GM12875 (cell line): ENCODE data around the gene GCLC.

ENCODE experiments used
- H3K4me3 ChIP-seq: one replicate; pipeline ENCODE4 v1.5.1; 2011; ENCODE audit warnings: low read depth, low read length, control low read depth
- TF ChIP-seq, protein P1 (sequence below): IDR thresholded peaks from 2 replicates; pipeline ENCODE4 v1.5.1; 2011; ENCODE audit warnings: low read depth, mild to moderate bottlenecking, control low read depth, inconsistent platforms, low read length, moderate library complexity, borderline replicate concordance; ENCODE audit not compliant: insufficient read depth

GCLC gene

GRCh38 chr6:53530346-53530745 is 14.6 kb downstream of the GCLC start:
- TF ChIP-seq, protein P1, sequence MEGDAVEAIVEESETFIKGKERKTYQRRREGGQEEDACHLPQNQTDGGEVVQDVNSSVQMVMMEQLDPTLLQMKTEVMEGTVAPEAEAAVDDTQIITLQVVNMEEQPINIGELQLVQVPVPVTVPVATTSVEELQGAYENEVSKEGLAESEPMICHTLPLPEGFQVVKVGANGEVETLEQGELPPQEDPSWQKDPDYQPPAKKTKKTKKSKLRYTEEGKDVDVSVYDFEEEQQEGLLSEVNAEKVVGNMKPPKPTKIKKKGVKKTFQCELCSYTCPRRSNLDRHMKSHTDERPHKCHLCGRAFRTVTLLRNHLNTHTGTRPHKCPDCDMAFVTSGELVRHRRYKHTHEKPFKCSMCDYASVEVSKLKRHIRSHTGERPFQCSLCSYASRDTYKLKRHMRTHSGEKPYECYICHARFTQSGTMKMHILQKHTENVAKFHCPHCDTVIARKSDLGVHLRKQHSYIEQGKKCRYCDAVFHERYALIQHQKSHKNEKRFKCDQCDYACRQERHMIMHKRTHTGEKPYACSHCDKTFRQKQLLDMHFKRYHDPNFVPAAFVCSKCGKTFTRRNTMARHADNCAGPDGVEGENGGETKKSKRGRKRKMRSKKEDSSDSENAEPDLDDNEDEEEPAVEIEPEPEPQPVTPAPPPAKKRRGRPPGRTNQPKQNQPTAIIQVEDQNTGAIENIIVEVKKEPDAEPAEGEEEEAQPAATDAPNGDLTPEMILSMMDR, result no peak

GRCh38 chr6:53529324-53530036 is 15.4 kb downstream of the GCLC start:
- TF ChIP-seq, protein P1, result no peak
- no peak overlapping the region for H3K4me3 ChIP-seq

More at GRCh38 chr6:53530346-53530745, 14.6 kb downstream of the GCLC start:
- no peak overlapping the region for H3K4me3 ChIP-seq

DNA sequence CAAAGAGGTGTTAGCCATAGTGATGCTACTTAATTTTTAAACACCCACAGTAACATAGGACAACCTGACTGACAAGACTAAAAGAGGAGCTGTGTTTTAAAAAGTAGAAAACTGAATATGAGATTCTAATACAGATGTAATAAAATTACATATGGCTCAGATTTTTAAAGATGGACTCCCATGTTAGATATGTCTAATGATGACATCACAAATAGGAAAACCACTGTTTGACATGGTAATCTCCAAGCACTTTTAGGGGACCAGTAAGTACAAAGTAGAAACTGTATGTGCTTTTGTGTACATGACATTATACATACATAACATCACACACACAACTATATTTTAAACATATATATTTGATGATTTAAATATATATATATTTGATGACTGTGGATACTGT is 16.8 kb downstream of the GCLC start:
- TF ChIP-seq, protein P1, result no peak
- no peak overlapping the region for H3K4me3 ChIP-seq

GRCh38 chr6:53527249-53527765 is 17.6 kb downstream of the GCLC start:
- no peak overlapping the region for H3K4me3 ChIP-seq
- TF ChIP-seq, protein P1, result no peak

- TF ChIP-seq, protein P1, result no peak
Observed at GRCh38 chr6:53526000-53526399, 18.9 kb downstream of the GCLC start.

GRCh38 chr6:53524455-53524815 is 20.5 kb downstream of the GCLC start:
- no peak overlapping the region for H3K4me3 ChIP-seq
- TF ChIP-seq, protein P1, result no peak

More at GRCh38 chr6:53526000-53526399, 18.9 kb downstream of the GCLC start:
- no peak overlapping the region for H3K4me3 ChIP-seq

DNA sequence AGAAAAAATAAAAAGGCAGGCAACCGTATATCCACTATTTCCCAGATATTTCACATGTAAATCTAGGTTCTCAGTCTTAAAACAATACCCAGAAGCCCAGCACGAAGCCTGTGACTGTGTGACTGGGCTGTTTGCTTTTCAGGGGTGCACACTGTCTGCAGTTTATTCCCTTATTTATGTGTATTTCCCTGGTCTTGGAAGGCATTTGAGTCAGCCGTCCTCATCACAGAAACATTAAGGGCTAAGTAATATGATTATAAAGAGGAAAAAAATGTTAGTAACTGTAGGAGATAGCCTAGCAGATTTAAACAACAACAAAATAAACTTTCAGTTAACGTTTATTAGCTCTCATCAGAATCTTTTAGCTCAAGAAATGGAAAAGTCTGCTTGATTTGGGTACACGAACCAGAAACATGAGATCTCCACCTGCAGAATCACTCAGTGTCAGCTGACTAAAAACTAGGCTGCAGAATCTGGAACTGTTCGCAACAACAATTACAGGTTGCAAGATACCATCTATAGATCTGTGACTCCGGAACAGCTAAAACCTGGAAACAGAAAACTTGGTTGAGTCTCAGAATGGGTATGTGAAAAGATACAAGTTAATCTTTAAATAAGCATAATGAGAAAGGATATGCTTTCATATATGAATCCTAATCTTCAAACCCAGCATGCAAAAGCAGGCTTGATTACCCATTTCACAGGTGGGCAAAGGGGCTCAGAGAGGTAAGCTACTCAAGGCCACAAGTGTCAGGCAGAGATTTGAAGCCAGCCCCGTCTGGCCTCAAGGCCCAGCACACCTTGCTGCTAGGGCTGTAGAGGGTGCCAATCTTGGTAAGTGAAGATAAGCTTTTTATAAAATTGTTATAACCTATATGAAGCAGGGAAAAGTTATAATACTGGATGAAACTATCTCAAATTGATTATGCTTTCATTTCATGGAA is 21.1 kb downstream of the GCLC start:
- TF ChIP-seq, protein P1, result no peak
- no peak overlapping the region for H3K4me3 ChIP-seq
